SK-N-SH (cell line): ENCODE measurements around the gene MARK3.

Source experiments
- ELF1 ChIP-seq: IDR thresholded peaks from 2 replicates; pipeline ENCODE4 v1.4.0; 2012
- RCOR1 ChIP-seq: fragments of 150-350 bp; IDR thresholded peaks from 2 replicates; pipeline ENCODE4 v1.6.1; 2017; ENCODE audit warnings: antibody characterized with exemption, low read length
- TCF12 ChIP-seq: IDR thresholded peaks from 2 replicates; pipeline ENCODE4 v1.4.0; 2012
- TF ChIP-seq, protein P1 (sequence below): IDR thresholded peaks from 2 replicates; pipeline ENCODE4 v1.6.1; 2012; ENCODE audit warnings: mild to moderate bottlenecking, low read depth, low read length, moderate library complexity

DNA sequence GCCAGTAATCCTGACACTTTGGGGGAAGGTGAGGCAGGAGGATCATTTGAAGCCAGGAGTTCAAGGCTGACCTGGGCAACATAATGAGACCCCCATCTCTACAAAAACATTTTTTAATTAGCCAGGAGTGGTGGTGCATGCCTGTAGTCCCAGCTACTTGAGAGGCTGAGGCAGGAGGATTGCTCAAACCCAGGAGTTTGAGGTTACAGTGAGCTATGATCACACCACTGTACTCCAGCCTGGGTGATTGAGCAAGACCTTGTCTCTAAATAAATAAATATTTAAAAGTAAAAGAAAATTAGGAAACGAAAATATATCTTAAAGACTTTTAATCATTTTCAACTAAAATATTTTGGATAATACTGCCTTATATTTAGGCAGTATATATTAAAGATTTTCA is 111.6 kb downstream of the MARK3 start:
- TF ChIP-seq TCF12 = no peak
- no peak for TF ChIP-seq RCOR1
- no peak for TF ChIP-seq ELF1
- TF ChIP-seq, protein P1, sequence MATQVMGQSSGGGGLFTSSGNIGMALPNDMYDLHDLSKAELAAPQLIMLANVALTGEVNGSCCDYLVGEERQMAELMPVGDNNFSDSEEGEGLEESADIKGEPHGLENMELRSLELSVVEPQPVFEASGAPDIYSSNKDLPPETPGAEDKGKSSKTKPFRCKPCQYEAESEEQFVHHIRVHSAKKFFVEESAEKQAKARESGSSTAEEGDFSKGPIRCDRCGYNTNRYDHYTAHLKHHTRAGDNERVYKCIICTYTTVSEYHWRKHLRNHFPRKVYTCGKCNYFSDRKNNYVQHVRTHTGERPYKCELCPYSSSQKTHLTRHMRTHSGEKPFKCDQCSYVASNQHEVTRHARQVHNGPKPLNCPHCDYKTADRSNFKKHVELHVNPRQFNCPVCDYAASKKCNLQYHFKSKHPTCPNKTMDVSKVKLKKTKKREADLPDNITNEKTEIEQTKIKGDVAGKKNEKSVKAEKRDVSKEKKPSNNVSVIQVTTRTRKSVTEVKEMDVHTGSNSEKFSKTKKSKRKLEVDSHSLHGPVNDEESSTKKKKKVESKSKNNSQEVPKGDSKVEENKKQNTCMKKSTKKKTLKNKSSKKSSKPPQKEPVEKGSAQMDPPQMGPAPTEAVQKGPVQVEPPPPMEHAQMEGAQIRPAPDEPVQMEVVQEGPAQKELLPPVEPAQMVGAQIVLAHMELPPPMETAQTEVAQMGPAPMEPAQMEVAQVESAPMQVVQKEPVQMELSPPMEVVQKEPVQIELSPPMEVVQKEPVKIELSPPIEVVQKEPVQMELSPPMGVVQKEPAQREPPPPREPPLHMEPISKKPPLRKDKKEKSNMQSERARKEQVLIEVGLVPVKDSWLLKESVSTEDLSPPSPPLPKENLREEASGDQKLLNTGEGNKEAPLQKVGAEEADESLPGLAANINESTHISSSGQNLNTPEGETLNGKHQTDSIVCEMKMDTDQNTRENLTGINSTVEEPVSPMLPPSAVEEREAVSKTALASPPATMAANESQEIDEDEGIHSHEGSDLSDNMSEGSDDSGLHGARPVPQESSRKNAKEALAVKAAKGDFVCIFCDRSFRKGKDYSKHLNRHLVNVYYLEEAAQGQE = no peak
